GM12878 (cell line): ENCODE measurements around the gene SLC25A29. TPM values are rescaled to one million over a fixed set of nuclear protein-coding genes. Genes with fewer than 3 reads are reported as not detected.
"Not testable (repeated sequence)": the region's sequence is repeated elsewhere in the genome, so short reads cannot be mapped to it uniquely, and the experiment has no call there.

Experiments used
- ATAC-seq: fragments of 200-7000 bp; cut with Tn5 transposase; 3 replicates; pipeline ENCODE4 v1.9.1; 2020; ENCODE audit warnings: mild to moderate bottlenecking, moderate library complexity
- BruUV-seq: library from RNA; stranded (reverse); fragments of 400-500 nt; replicated peaks from 2 replicates; lab custom pipeline; 2021; lab: Mats Ljungman, UMichigan
- CTCF ChIA-PET: fragments of 300-600 bp; sonication (Branson Sonifier 250); formaldehyde crosslinking; extraction: SDS; loops from one replicate; lab custom pipeline; 2021; ENCODE audit warnings: inconsistent platforms; lab: Yijun Ruan, JAX
- POLR2A ChIA-PET: fragments of 350-600 bp; formaldehyde crosslinking; extraction: SDS; loops from one replicate; lab custom pipeline; 2021; ENCODE audit warnings: inconsistent platforms; lab: Charles Lee
- RAD21 ChIA-PET: fragments of 300-600 bp; sonication (Branson Sonifier 250); formaldehyde crosslinking; loops from one replicate; lab custom pipeline; 2023; ENCODE audit warnings: antibody characterized with exemption; ENCODE audit not compliant: unreplicated experiment; lab: Charles Lee
- SMC1A ChIA-PET: fragments of 300-600 bp; sonication (Branson Sonifier 250); formaldehyde crosslinking; loops from one replicate; lab custom pipeline; 2023; ENCODE audit not compliant: unreplicated experiment, uncharacterized antibody; lab: Charles Lee
- DNase-seq: peaks from one replicate; pipeline ENCODE4 v3.0.0-alpha.2; 2011; ENCODE audit warnings: low read depth, low spot score
- FAIRE-seq: peaks from 3 replicates; lab custom pipeline; 2011; peaks lifted over from hg19 to GRCh38; lab: Jason Lieb, UNC
- H2AFZ ChIP-seq: 2 replicates; pipeline ENCODE4 v1.6.0; 2011; ENCODE audit warnings: low read depth, low read length, control low read depth; ENCODE audit not compliant: control insufficient read depth
- H3K27ac ChIP-seq: 2 replicates; pipeline ENCODE4 v1.5.1; 2011; ENCODE audit warnings: control low read depth; ENCODE audit not compliant: control insufficient read depth, insufficient read depth
- H3K27me3 ChIP-seq, 2 experiments: replicated peaks in 1 of 2; 2 replicates each; pipeline versions ENCODE4 v1.6.0 to v1.6.1; 2011; ENCODE audit warnings: low read length in 1 of 2; ENCODE audit not compliant: control insufficient read depth in 2 of 2, insufficient read depth in 2 of 2
- H3K36me3 ChIP-seq, 2 experiments: 2 replicates each; pipeline ENCODE4 v1.5.1; 2011; ENCODE audit warnings: low read length in 1 of 2; ENCODE audit not compliant: control insufficient read depth in 2 of 2, insufficient read depth in 2 of 2
- H3K4me1 ChIP-seq: 2 replicates; pipeline ENCODE4 v1.6.1; 2011; ENCODE audit warnings: mild to moderate bottlenecking, low read length, moderate library complexity, mixed read lengths; ENCODE audit not compliant: control insufficient read depth, insufficient read depth
- H3K4me2 ChIP-seq: 2 replicates; pipeline ENCODE4 v1.6.0; 2011; ENCODE audit warnings: control low read depth; ENCODE audit not compliant: control insufficient read depth, insufficient read depth
- H3K4me3 ChIP-seq: fragments of 200-600 bp; sonication (generic); 2 replicates; pipeline ENCODE4 v1.5.1; 2016
- H3K79me2 ChIP-seq: 2 replicates; pipeline ENCODE4 v1.6.0; 2011; ENCODE audit warnings: low read length; ENCODE audit not compliant: control insufficient read depth, insufficient read depth
- H3K9ac ChIP-seq: 2 replicates; pipeline ENCODE4 v1.8.0; 2011; ENCODE audit warnings: low read length, control low read depth, mixed read lengths; ENCODE audit not compliant: control insufficient read depth, insufficient read depth
- H3K9me3 ChIP-seq: replicated peaks from 3 replicates; pipeline ENCODE4 v1.5.1; 2011; ENCODE audit warnings: mild to moderate bottlenecking, low read length; ENCODE audit not compliant: control insufficient read depth, insufficient read depth
- H4K20me1 ChIP-seq: 2 replicates; pipeline ENCODE4 v1.6.0; 2011; ENCODE audit not compliant: control insufficient read depth, insufficient read depth
- POLR2A ChIP-seq: IDR thresholded peaks from 2 replicates; pipeline ENCODE4 v1.6.1; 2011; ENCODE audit warnings: low read depth, mild to moderate bottlenecking, low read length
- RAD51 ChIP-seq: fragments of 450-650 bp; IDR thresholded peaks from 2 replicates; pipeline ENCODE4 v1.6.1; 2016; ENCODE audit warnings: moderate library complexity, mild to moderate bottlenecking, inconsistent platforms
- WGBS: methylation state at CpG from one replicate; pipeline ENCODE4 v1.1.6; 2016; ENCODE audit warnings: low lambda C conversion rate; ENCODE audit not compliant: insufficient replicate concordance, insufficient coverage; ENCODE audit errors: missing lambda C conversion rate; 5-methylcytosine and 5-hydroxymethylcytosine counted together
- in situ Hi-C: fragments of 300-500 bp; cut with MboI; formaldehyde crosslinking; loops from 9 replicates; pipeline ENCODE4 v1.14.3; 2018; ENCODE audit warnings: mixed read lengths
- intact Hi-C: fragments of 100-400 bp; cut with micrococcal nuclease; formaldehyde crosslinking; loops from one replicate; pipeline ENCODE4 v1.14.2; 2022; ENCODE audit not compliant: unreplicated experiment
- polyA plus RNA-seq, 11 experiments: library from polyadenylated mRNA; depleted of rRNA in 4 of 11; unstranded in 6 of 11; stranded (reverse) in 5 of 11; fragments of >200 nt; fragmentation: Nextera tagmentation in 4 of 11; fragmentation: Illumina TruSeq in 1 of 11; extraction: Ambion mirVana in 4 of 11; extraction: Trizol in 1 of 11; gene quantifications; 1 replicate in 1 of 11; 2 replicates in 10 of 11; pipeline versions ENCODE4 v1.2.1 to v1.2.3, GENCODE V29; 2011 to 2016; ENCODE audit warnings: inconsistent platforms in 2 of 11, missing spikeins in 2 of 11, low read depth in 1 of 11
- total RNA-seq, 4 experiments: library from RNA; depleted of rRNA in 3 of 4; stranded (reverse); fragments of >200 nt in 3 of 4; fragmentation: Illumina TruSeq in 1 of 4; extraction: Trizol in 1 of 4; gene quantifications; 2 replicates each; pipeline versions ENCODE4 v1.2.1 to v1.2.3, GENCODE V29; 2013 to 2021

SLC25A29 gene
- total and polyA plus RNA-seq, 10 of the 15 experiments (the other 5 are each of a cell fraction or from before 2014, with no cell fraction given) = 0.42 to 13.3 (median 4.0) TPM; not detected in 1

DNA sequence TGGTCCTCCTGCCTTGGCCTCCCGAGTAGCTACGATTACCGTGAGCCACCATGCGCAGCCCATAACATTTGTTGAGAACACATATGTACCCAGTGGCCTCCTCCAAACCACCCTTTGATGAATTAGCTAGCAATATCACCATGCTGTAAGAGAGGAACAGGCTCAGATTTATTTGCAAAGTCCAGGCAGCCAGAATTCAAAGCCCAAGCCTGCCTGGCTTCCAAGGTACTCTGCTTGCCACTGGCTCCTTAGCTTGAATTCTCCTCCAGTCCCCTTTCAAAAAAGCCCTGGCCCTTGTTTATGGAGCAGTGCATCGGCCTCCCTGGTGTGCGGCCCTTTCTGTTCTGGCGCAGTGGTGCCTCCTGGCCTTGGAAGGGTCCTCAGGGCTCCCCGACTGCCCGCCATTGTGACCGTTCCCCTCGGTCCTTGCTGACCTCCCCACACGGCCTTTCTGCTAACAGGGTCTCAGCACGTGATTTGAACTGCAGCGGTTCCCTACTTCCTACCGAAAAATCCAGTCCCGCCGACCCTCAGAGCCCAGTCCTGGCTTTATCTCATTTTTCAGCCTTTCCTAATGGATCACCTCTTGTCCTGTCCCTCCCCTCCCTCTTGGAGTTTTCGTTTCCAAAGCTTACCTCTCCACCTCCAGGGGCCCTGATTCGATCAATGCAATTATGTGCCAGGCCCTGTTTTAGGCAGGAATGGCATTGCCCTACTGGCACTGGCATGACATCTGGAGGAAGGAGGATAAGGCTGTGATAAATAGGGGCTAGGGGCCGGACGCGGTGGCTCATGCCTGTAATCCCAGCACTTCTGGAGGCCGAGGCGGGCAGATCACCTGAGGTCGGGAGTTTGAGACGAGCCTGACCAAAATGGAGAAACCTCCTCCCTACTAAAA lies 22.0 kb downstream of the SLC25A29 start:
- ATAC-seq (no peak), FAIRE-seq (no peak), DNase-seq (no peak)
- Histone ChIP-seq H3K79me2 (peaks cover 4% of the 10 kb centered on the region), H3K27me3 (no peaks in the 10 kb centered on the region), H4K20me1 (no peaks in the 10 kb centered on the region), H3K9ac (no peak overlapping the region), H2AFZ (no peak overlapping the region), H3K4me3 (no peak overlapping the region), H3K27ac (no peak overlapping the region)
- intact Hi-C loops = no loop called here
- ChIA-PET RAD21 (interaction anchor here (1.0 to 1.5 kb wide), 4 partner anchors 91 to 101 kb away, joined by 3 to 5 read pairs (median 4); no protein-coding TSS in a partner anchor), SMC1A (interaction anchor here (0.6 to 2.8 kb wide), 3 partner anchors 35 to 93 kb away, joined by 3 to 11 read pairs (median 4); a partner anchor contains a TSS), POLR2A (interaction anchor here (0.5 kb wide), 1 partner anchor 1479 kb away, joined by 3 read pairs; no protein-coding TSS in a partner anchor)
- BruUV-seq = no TSS peak
- WGBS = 64% methylated on average over 26 of the region's 26 CpGs
- TF ChIP-seq POLR2A = peak; percentile 18; the same call in 1 of the 2 replicates
- no peak for TF ChIP-seq RAD51
- TF ChIP-seq, all 136 proteins: peak for 1
- Histone ChIP-seq H3K36me3 (peaks cover 2 to 10% of the 10 kb centered on the region in 2 experiments), H3K4me2 (peak overlapping the region; percentile 74), H3K9me3 (no peaks in the 10 kb centered on the region), H3K4me1 (no peaks in the 10 kb centered on the region)
- CTCF ChIA-PET = interaction anchor here (0.5 to 5.3 kb wide), 18 partner anchors 8 to 100 kb away, joined by 3 to 50 read pairs (median 6); partner anchors contain the start of gene WDR25
- in situ Hi-C loops = loop anchor here (10.0 kb wide), 1 partner anchor 361 kb away; no protein-coding TSS in a partner anchor

- 98% methylated on average over 9 of the region's 9 CpGs for WGBS
- ChIA-PET SMC1A (interaction anchor here (0.6 to 2.8 kb wide), 3 partner anchors 10 to 94 kb away, joined by 3 to 11 read pairs (median 5); no protein-coding TSS in a partner anchor), CTCF (interaction anchor here (0.8 to 5.3 kb wide), 13 partner anchors 11 to 108 kb away, joined by 3 to 50 read pairs (median 4); partner anchors contain the start of gene WDR25), RAD21 (interaction anchor here (0.8 to 1.5 kb wide), 2 partner anchors 43 to 94 kb away, joined by 5 read pairs; no protein-coding TSS in a partner anchor), POLR2A (interaction anchor here (0.5 to 1.2 kb wide), 5 partner anchors 14 to 1480 kb away, joined by 3 to 7 read pairs (median 4); no protein-coding TSS in a partner anchor)
- H3K36me3 ChIP-seq, H3K27me3 ChIP-seq, ATAC-seq, DNase-seq, H3K9me3 ChIP-seq, H3K27ac ChIP-seq, H2AFZ ChIP-seq, BruUV-seq, H3K9ac ChIP-seq, H3K4me2 ChIP-seq, FAIRE-seq, H3K4me3 ChIP-seq, intact Hi-C loops, H4K20me1 ChIP-seq, H3K4me1 ChIP-seq: not testable (repeated sequence)
- in situ Hi-C loops = loop anchor here (10.0 kb wide), 1 partner anchor 361 kb away; no protein-coding TSS in a partner anchor
- H3K79me2 ChIP-seq = peaks cover 11% of the 10 kb centered on the region
These were observed 22.8 kb downstream of the SLC25A29 start for GRCh38 chr14:100283436-100283835.
